Endothelial cell of umbilical vein (primary cell): Measurements from ENCODE around the gene PPP1R9B. TPM values are rescaled to one million over a fixed set of nuclear protein-coding genes. Genes with fewer than 3 reads are reported as not detected.

Source experiments
- BruUV-seq: library from RNA; stranded (reverse); fragments of 400-500 nt; replicated peaks from 2 replicates; lab custom pipeline; 2021; lab: Mats Ljungman, UMichigan
- CTCF ChIA-PET: fragments of 300-600, 350-600 bp; sonication (Branson Sonifier 250); formaldehyde crosslinking; loops from one replicate; lab custom pipeline; 2021; ENCODE audit warnings: antibody characterized with exemption, inconsistent platforms; lab: Charles Lee
- POLR2A ChIA-PET: fragments of 300-600, 350-600 bp; sonication (Branson Sonifier 250); formaldehyde crosslinking; loops from one replicate; lab custom pipeline; 2021; ENCODE audit warnings: antibody characterized with exemption, inconsistent platforms; lab: Charles Lee
- DNase-seq: peaks from one replicate; pipeline ENCODE4 v3.0.0-alpha.2; 2011; ENCODE audit warnings: low read depth, low spot score
- FAIRE-seq: peaks from 2 replicates; lab custom pipeline; 2011; peaks lifted over from hg19 to GRCh38; lab: Jason Lieb, UNC
- H2AFZ ChIP-seq: 2 replicates; pipeline ENCODE4 v1.6.0; 2012; ENCODE audit warnings: low read depth, low read length, control low read depth, inconsistent platforms
- H3K27ac ChIP-seq: 2 replicates; pipeline ENCODE4 v1.5.1; 2011; ENCODE audit warnings: low read depth, mild to moderate bottlenecking, control low read depth, low read length, moderate library complexity; ENCODE audit not compliant: insufficient read depth
- H3K27me3 ChIP-seq, 2 experiments: 2 replicates each; pipeline versions ENCODE4 v1.6.0 to v1.6.1; 2011; ENCODE audit warnings: low read length in 2 of 2, mixed read lengths in 1 of 2; ENCODE audit not compliant: control insufficient read depth in 2 of 2, insufficient read depth in 2 of 2
- H3K36me3 ChIP-seq, 2 experiments: 2 replicates in 1 of 2; 3 replicates in 1 of 2; pipeline ENCODE4 v1.5.1; 2011; ENCODE audit warnings: low read length in 2 of 2, mild to moderate bottlenecking in 1 of 2, moderate library complexity in 1 of 2; ENCODE audit not compliant: control insufficient read depth in 2 of 2, insufficient read depth in 2 of 2; ENCODE audit errors: extremely low read depth in 1 of 2
- H3K4me1 ChIP-seq: 3 replicates; pipeline ENCODE4 v1.5.1; 2011; ENCODE audit warnings: mild to moderate bottlenecking, low read length; ENCODE audit not compliant: control insufficient read depth, insufficient read depth; ENCODE audit errors: extremely low read depth
- H3K4me2 ChIP-seq: 2 replicates; pipeline ENCODE4 v1.6.1; 2011; ENCODE audit warnings: low read length, control low read depth, mixed read lengths; ENCODE audit not compliant: insufficient read depth
- H3K4me3 ChIP-seq, 3 experiments: fragments of 200-600 bp in 1 of 3; sonication (generic), shearing (Covaris generic) in 1 of 3; replicated peaks in 1 of 3; 2 replicates each; pipeline ENCODE4 v1.5.1; 2011 to 2016; ENCODE audit warnings: control low read depth in 3 of 3, low read length in 3 of 3, mild to moderate bottlenecking in 2 of 3, inconsistent platforms in 1 of 3, low read depth in 1 of 3, moderate library complexity in 1 of 3; ENCODE audit not compliant: insufficient read depth in 1 of 3
- H3K79me2 ChIP-seq: 2 replicates; pipeline ENCODE4 v1.6.0; 2012; ENCODE audit warnings: low read length, inconsistent platforms; ENCODE audit not compliant: control insufficient read depth, insufficient read depth
- H3K9ac ChIP-seq: replicated peaks from 2 replicates; pipeline ENCODE3; 2011; ENCODE audit warnings: low read length, control low read depth; ENCODE audit not compliant: insufficient read depth; ENCODE audit errors: extremely low read depth
- H3K9me1 ChIP-seq: replicated peaks from 3 replicates; pipeline ENCODE4 v1.6.0; 2011; ENCODE audit warnings: mild to moderate bottlenecking, low read length; ENCODE audit not compliant: control insufficient read depth, insufficient read depth; ENCODE audit errors: extremely low read depth
- H3K9me3 ChIP-seq: replicated peaks from 2 replicates; pipeline ENCODE4 v1.5.1; 2012; ENCODE audit warnings: low read length, inconsistent platforms; ENCODE audit not compliant: control insufficient read depth, insufficient read depth
- H4K20me1 ChIP-seq: replicated peaks from 2 replicates; pipeline ENCODE3; 2011; ENCODE audit warnings: mild to moderate bottlenecking, low read length; ENCODE audit not compliant: control insufficient read depth, insufficient read depth; ENCODE audit errors: extremely low read depth
- CTCF ChIP-seq, 2 donors: IDR thresholded peaks; 1 replicate in 1 of 2; 2 replicates in 1 of 2; pipeline ENCODE4 v1.5.1; 2011; ENCODE audit warnings: low read length in 2 of 2, mild to moderate bottlenecking in 2 of 2, moderate library complexity in 2 of 2, control low read depth in 1 of 2, inconsistent platforms in 1 of 2, low read depth in 1 of 2; ENCODE audit not compliant: insufficient read depth in 1 of 2; ENCODE audit errors: extremely low read depth in 1 of 2
- EZH2 ChIP-seq: IDR thresholded peaks from 2 replicates; pipeline ENCODE4 v1.6.1; 2012; ENCODE audit warnings: borderline replicate concordance, low read depth, mild to moderate bottlenecking, moderate library complexity, low read length, inconsistent platforms; ENCODE audit not compliant: severe bottlenecking
- FOS ChIP-seq: IDR thresholded peaks from 2 replicates; pipeline ENCODE4 v1.6.1; 2011; ENCODE audit warnings: mild to moderate bottlenecking, low read length, moderate library complexity, borderline replicate concordance; ENCODE audit not compliant: insufficient read depth
- GATA2 ChIP-seq: IDR thresholded peaks from 2 replicates; pipeline ENCODE4 v1.7.0; 2011; ENCODE audit warnings: low read depth, mild to moderate bottlenecking, moderate library complexity, mixed read lengths, low read length; ENCODE audit not compliant: insufficient read length, insufficient read depth
- JUN ChIP-seq: IDR thresholded peaks from 2 replicates; pipeline ENCODE4 v1.6.1; 2011; ENCODE audit warnings: borderline replicate concordance, low read depth; ENCODE audit not compliant: insufficient read length, insufficient read depth
- MYC ChIP-seq: IDR thresholded peaks from one replicate; pipeline ENCODE4 v1.6.1; 2011; ENCODE audit warnings: mild to moderate bottlenecking, low read depth, low read length
- POLR2A ChIP-seq: IDR thresholded peaks from 2 replicates; pipeline ENCODE4 v1.6.1; 2012; ENCODE audit warnings: low read depth, mild to moderate bottlenecking, control low read depth, low read length
- POLR2AphosphoS5 ChIP-seq: IDR thresholded peaks from 2 replicates; pipeline ENCODE4 v1.6.1; 2012; ENCODE audit warnings: low read depth, mild to moderate bottlenecking, control low read depth, low read length, moderate library complexity; ENCODE audit not compliant: insufficient read depth
- dilution Hi-C: fragments of 300-500 bp; cut with MboI; formaldehyde crosslinking; loops from one replicate; pipeline ENCODE4 v1.15.0; 2019; ENCODE audit warnings: low sequenced_read_pairs; ENCODE audit not compliant: extremely low pct_ligation_motif_present
- intact Hi-C: fragments of 100-400 bp; cut with micrococcal nuclease; formaldehyde crosslinking; loops from one replicate; pipeline ENCODE4 v1.10.0; 2022
- polyA plus RNA-seq, 4 experiments: library from polyadenylated mRNA; depleted of rRNA in 3 of 4; stranded (reverse) in 3 of 4; unstranded in 1 of 4; fragments of >200 nt; gene quantifications; 2 replicates each; pipeline versions ENCODE4 v1.2.1 to v1.2.3, GENCODE V29; 2011 to 2012; ENCODE audit warnings: missing spikeins in 1 of 4
- total RNA-seq: library from RNA; stranded (reverse); gene quantifications from 2 replicates; pipeline ENCODE4 v1.2.3, GENCODE V29; 2021
- TF ChIP-seq, protein P1 (sequence below): IDR thresholded peaks from 2 replicates; pipeline ENCODE4 v1.6.1; 2011; ENCODE audit not compliant: insufficient read depth, insufficient read length

Gene PPP1R9B
- total and polyA plus RNA-seq, 2 donors (not counting 3 experiments of a cell fraction or from before 2014, with no cell fraction given), result 20.1 to 60.2 TPM

- FAIRE-seq (no peak), DNase-seq (no peak)
- Histone ChIP-seq H3K4me3 (no peak overlapping the region), H4K20me1 (no peaks in the 10 kb centered on the region), H2AFZ (no peak overlapping the region), H3K79me2 (peaks cover 5% of the 10 kb centered on the region), H3K9me1 (no peaks in the 10 kb centered on the region), H3K9ac (no peak overlapping the region), H3K27ac (no peak overlapping the region), H3K36me3 (peaks cover 22 to 59% of the 10 kb centered on the region in 2 experiments), H3K27me3 (no peaks in the 10 kb centered on the region), H3K9me3 (no peaks in the 10 kb centered on the region), H3K4me2 (no peak overlapping the region), H3K4me1 (peaks cover 22% of the 10 kb centered on the region)
- dilution Hi-C loops (no loop called here), intact Hi-C loops (no loop called here)
- CTCF ChIA-PET, result interaction anchor here (0.9 to 2.7 kb wide), 5 partner anchors 9 to 33 kb away, joined by 3 to 11 read pairs (median 3); no protein-coding TSS in a partner anchor
- POLR2A ChIA-PET, result no interaction called here
- no TSS peak for BruUV-seq
- TF ChIP-seq GATA2, result no peak
- TF ChIP-seq FOS, result no peak
- no peak for TF ChIP-seq EZH2
- no peak for TF ChIP-seq JUN
- no peak for TF ChIP-seq CTCF (IDR thresholded peaks at IDR 0.05; ENCODE audit: extremely low read depth in 1 of 2, insufficient read depth in 1 of 2, low read depth in 1 of 2, low read length in 2 of 2)
- no peak for TF ChIP-seq MYC
- no peak for TF ChIP-seq POLR2AphosphoS5
- TF ChIP-seq POLR2A, result no peak
- TF ChIP-seq, protein P1, sequence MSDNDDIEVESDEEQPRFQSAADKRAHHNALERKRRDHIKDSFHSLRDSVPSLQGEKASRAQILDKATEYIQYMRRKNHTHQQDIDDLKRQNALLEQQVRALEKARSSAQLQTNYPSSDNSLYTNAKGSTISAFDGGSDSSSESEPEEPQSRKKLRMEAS, result no peak
Measured at GRCh38 chr17:50137042-50137441, 13.4 kb downstream of the PPP1R9B start.
